ENCODE measurements around the gene SDR9C7.

DNA sequence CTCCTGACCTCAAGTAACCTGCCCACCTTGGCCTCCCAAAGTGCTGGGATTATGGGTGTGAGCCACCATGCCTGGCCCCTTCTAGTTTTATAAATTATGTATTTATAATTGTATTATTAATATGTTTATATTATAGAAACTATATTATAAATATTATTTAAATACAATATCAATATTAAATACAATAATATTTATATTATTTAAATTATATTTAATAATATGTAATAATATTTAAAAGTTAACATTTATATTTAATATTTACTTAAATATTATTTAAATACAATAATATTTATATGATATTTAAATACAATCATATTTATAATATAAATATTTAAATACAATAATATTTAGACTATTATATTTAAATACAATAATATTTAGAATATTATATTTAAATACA, 20.0 kb downstream of the SDR9C7 start:
- no peak for TF ChIP-seq RCOR1 (IDR thresholded peaks at IDR 0.05; ENCODE audit: low read depth, low read length)
- no peak for TF ChIP-seq REST (IDR thresholded peaks at IDR 0.05)
- TF ChIP-seq MAFK (IDR thresholded peaks at IDR 0.05; ENCODE audit: partially characterized antibody) = no peak
- TF ChIP-seq, protein P1, sequence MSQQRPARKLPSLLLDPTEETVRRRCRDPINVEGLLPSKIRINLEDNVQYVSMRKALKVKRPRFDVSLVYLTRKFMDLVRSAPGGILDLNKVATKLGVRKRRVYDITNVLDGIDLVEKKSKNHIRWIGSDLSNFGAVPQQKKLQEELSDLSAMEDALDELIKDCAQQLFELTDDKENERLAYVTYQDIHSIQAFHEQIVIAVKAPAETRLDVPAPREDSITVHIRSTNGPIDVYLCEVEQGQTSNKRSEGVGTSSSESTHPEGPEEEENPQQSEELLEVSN (IDR thresholded peaks at IDR 0.05; ENCODE audit: borderline replicate concordance, low read depth) = no peak
- no peak for TF ChIP-seq BHLHE40 (IDR thresholded peaks at IDR 0.05; ENCODE audit: low read depth, low read length)
- no peak for TF ChIP-seq ATOH8 (CRISPR knock-in tag; IDR thresholded peaks at IDR 0.05; ENCODE audit: low read depth)
- TF ChIP-seq ZFP36 (IDR thresholded peaks at IDR 0.05; ENCODE audit: borderline replicate concordance, partially characterized antibody) = no peak
- TF ChIP-seq EHMT2 (IDR thresholded peaks at IDR 0.05; ENCODE audit: low read depth) = no peak

Measured in A549 (cell line).